Endometrial microvascular endothelial cells (primary cell): ENCODE measurements around the gene CPA2. TPM values are rescaled to one million over a fixed set of nuclear protein-coding genes. Genes with fewer than 3 reads are reported as not detected.
"Not testable (repeated sequence)": the region's sequence is repeated elsewhere in the genome, so short reads cannot be mapped to it uniquely, and the experiment has no call there.

ENCODE experiments used
- in situ Hi-C: cut with HindIII; loops from 2 replicates; pipeline ENCODE4 v1.10.0; 2017; ENCODE audit warnings: low sequenced_read_pairs, low pct_unique_long_range_greater_than_20kb; ENCODE audit errors: inconsistent ontology term
- total RNA-seq: library from RNA; depleted of rRNA; stranded (reverse); fragments of >200 nt; gene quantifications from one replicate; pipeline ENCODE4 v1.2.3, GENCODE V29; 2015; ENCODE audit errors: inconsistent ontology term

The CPA2 gene
- total RNA-seq, 1 donor from 2014 or later, result not detected

GRCh38 chr7:130248842-130249241 lies 17.8 kb upstream of the CPA2 start:
- in situ Hi-C loops, result not testable (repeated sequence)

DNA sequence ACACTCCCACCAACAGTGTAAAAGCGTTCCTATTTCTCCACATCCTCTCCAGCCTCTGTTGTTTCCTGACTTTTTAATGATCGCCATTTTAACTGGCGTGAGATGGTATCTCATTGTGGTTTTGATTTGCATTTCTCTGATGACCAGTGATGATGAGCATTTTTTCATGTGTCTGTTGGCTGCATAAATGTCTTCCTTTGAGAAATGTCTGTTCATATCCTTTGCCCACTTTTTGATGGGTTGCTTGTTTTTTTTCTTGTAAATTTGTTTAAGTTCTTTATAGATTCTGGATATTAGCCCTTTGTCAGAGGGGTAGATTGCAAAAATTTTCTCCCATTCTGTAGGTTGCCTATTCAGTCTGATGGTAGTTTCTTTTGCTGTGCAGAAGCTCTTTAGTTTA lies 17.0 kb upstream of the CPA2 start:
- in situ Hi-C loops, result not testable (repeated sequence)

DNA sequence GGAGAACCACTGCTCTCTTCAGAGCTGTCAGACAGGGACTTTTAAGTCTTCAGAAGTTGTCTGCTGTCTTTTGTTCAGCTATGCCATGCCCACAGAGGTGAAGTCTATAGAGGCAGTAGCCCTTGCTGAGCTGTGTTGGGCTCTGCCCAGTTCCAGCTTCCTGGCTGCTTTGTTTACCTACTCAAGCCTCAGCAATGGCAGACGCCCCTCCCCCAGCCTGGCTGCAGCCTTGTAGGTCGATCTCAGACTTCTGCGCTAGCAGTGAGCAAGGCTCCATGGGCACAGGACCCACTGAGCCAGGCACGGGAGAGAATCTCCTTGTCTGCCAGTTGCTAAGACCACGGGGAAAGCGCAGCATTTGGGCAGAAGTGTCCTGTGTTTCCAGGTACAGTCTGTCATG lies 12.1 kb upstream of the CPA2 start:
- in situ Hi-C loops, result no loop called here

- in situ Hi-C loops, result no loop called here
Observed at GRCh38 chr7:130256704-130257103, 10.0 kb upstream of the CPA2 start.

GRCh38 chr7:130258494-130259078 lies 8.1 kb upstream of the CPA2 start:
- in situ Hi-C loops, result no loop called here

GRCh38 chr7:130262448-130262847 lies 4.2 kb upstream of the CPA2 start:
- in situ Hi-C loops, result no loop called here

- in situ Hi-C loops, result no loop called here
Observed at GRCh38 chr7:130263130-130263529, 3.5 kb upstream of the CPA2 start.

GRCh38 chr7:130266961-130267321 lies 278 bp downstream of the CPA2 start:
- in situ Hi-C loops, result no loop called here

- in situ Hi-C loops, result no loop called here
Observed at GRCh38 chr7:130268463-130269317, 2.0 kb downstream of the CPA2 start.

- in situ Hi-C loops, result no loop called here
Observed at GRCh38 chr7:130269318-130269694, 2.6 kb downstream of the CPA2 start.

DNA sequence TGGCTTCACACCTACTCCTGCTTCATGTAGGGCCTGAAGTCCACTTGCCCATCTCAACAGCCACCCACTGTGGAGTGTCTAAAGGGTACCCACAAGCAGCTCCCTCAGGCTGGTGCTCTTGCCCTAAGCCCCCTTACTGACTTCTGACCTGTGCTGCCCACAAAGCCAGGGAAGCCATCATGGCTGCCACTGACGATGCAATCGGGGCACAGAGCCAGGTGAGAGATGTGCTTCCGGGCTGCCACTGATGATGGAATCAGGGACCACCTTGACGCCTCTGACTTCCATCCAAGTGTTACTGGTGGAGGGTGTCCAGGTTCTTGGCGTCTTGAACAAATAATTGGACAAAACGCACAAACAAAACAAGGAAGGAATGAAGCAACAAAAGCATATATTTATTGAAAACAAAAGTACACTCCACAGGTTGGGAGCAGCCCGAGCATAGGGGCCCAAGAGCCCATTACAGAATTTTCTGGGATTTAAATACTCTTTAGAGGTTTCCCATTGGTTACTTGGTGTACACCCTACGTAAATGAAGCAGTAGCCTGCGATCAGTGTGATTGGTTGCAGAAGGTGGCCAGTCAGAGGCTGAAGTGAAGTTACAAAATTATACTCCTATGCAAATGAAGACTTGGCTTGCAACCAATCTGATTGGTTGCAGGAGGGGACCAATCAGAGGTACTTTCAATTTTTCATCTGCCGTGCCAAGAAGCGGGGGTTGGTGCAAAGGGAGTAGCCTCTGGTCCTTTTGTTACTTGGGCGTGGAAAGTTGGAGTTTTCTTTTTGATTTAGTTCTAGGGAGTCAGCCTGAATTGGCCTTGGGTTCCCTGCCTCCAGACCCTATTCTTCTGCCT lies 4.5 kb downstream of the CPA2 start:
- in situ Hi-C loops, result no loop called here

DNA sequence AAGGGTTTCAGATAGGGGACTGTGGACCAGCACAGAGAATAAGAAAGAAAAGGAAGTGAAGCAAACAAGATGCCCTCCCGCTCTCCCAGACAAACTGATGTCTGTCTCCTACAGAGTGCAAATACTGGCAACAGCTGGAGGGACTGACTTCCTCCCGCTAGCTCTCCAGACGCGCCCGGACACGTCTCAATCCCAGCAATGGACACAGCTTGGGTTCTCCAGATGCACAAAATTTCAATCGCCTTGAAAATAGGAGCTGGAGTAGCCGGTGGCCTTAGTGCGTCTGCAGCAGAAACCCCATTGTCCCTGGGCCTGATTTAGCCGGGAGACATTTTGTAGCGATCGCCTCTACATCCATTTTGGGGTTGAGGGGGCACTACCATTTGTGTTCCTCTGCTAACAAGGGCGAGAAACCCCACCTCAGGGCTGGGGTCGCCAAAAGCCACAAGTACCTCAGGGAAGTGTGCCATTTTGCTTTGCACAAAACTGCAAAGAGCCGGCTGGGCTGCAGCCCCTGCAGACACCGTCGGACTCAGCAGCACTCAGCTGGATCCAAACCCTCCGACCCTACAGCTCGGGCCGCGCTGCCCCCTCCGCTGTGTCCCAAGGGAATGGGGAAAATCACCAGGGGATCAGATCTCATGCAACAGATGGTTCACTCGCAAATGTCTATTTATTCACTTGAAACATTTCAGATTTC lies 5.9 kb downstream of the CPA2 start:
- in situ Hi-C loops, result no loop called here

- in situ Hi-C loops, result no loop called here
Observed at GRCh38 chr7:130273081-130273932, 6.6 kb downstream of the CPA2 start.

- in situ Hi-C loops, result no loop called here
Observed at GRCh38 chr7:130273933-130274255, 7.2 kb downstream of the CPA2 start.

GRCh38 chr7:130274296-130274695 lies 7.6 kb downstream of the CPA2 start:
- in situ Hi-C loops, result no loop called here

DNA sequence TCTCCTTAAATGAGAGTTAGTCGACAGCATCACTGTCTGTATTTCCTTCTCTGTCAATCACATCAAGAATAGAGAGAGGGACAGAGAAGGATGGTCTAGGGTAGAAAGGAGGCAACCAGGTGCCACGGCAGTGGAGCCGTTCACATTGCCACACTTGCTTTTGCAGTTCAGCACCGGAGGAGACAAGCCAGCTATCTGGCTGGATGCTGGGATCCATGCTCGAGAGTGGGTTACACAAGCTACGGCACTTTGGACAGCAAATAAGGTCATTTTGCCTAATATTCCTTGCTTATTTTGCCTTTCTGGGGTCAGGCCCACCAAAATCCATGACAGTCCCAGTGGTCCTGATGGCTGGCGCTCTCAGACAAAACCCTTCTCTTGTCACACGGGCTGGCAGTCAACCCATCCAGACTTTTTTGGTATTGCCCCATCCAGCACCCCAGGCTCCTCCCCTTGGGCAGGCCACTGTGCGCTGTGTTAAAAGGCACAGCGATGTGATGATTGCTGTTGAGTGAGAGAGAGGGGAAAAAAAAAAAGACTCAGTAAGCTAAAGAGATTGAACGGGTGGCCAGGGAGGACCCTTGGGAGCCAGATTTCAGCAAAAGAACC lies 8.4 kb downstream of the CPA2 start:
- in situ Hi-C loops, result no loop called here

- in situ Hi-C loops, result no loop called here
Observed at GRCh38 chr7:130275826-130276297, 9.2 kb downstream of the CPA2 start.
